NCI-H226 (cell line): ENCODE results near the gene GPD1L.
"Not testable (repeated sequence)": the region's sequence is repeated elsewhere in the genome, so short reads cannot be mapped to it uniquely, and the experiment has no call there.

Experiments
- DNase-seq: peaks from one replicate; pipeline ENCODE4 v3.0.0-alpha.2; 2015

GPD1L gene

GRCh38 chr3:32106132-32106928 lies at the start of gene GPD1L:
Gene GPD1L (plus strand): TSS chr3:32106620. CDS start chr3:32106712, 92 bp downstream.
- DNase-seq: peak; percentile 93

GRCh38 chr3:32058465-32058864 lies 48.0 kb upstream of the GPD1L start:
- not testable (repeated sequence) for DNase-seq

- no peak for DNase-seq
These were observed 43.4 kb upstream of the GPD1L start for GRCh38 chr3:32062950-32063582.

- no peak for DNase-seq
These were observed 39.7 kb upstream of the GPD1L start for GRCh38 chr3:32066686-32067085.

- DNase-seq: not testable (repeated sequence)
These were observed 32.2 kb upstream of the GPD1L start for GRCh38 chr3:32074194-32074593.

- DNase-seq: no peak
These were observed 29.9 kb upstream of the GPD1L start for GRCh38 chr3:32076566-32076965.

GRCh38 chr3:32077260-32078084 lies 28.9 kb upstream of the GPD1L start:
- no peak for DNase-seq

GRCh38 chr3:32078085-32078634 lies 28.3 kb upstream of the GPD1L start:
- no peak for DNase-seq

GRCh38 chr3:32078864-32079263 lies 27.6 kb upstream of the GPD1L start:
- no peak for DNase-seq

- no peak for DNase-seq
These were observed 23.7 kb upstream of the GPD1L start for GRCh38 chr3:32082721-32083120.

- no peak for DNase-seq
These were observed 22.6 kb upstream of the GPD1L start for GRCh38 chr3:32083702-32084270.

GRCh38 chr3:32084870-32085269 lies 21.6 kb upstream of the GPD1L start:
- no peak for DNase-seq

GRCh38 chr3:32086464-32086863 lies 20.0 kb upstream of the GPD1L start:
- DNase-seq: no peak

GRCh38 chr3:32089476-32089875 lies 16.9 kb upstream of the GPD1L start:
- DNase-seq: no peak

GRCh38 chr3:32093204-32093603 lies 13.2 kb upstream of the GPD1L start:
- DNase-seq: no peak

GRCh38 chr3:32095431-32095830 lies 11.0 kb upstream of the GPD1L start:
- no peak for DNase-seq

- DNase-seq: no peak
These were observed 8.7 kb upstream of the GPD1L start for GRCh38 chr3:32097768-32098167.

- DNase-seq: no peak
These were observed 7.9 kb upstream of the GPD1L start for GRCh38 chr3:32098528-32098927.

- no peak for DNase-seq
These were observed 6.0 kb upstream of the GPD1L start for GRCh38 chr3:32100465-32100864.

- DNase-seq: no peak
These were observed 4.1 kb upstream of the GPD1L start for GRCh38 chr3:32102289-32102688.

GRCh38 chr3:32104492-32104891 lies 1.9 kb upstream of the GPD1L start:
- no peak for DNase-seq

- DNase-seq: peak; percentile 22
These were observed 909 bp upstream of the GPD1L start for GRCh38 chr3:32105291-32106131.
